Measurements from ENCODE around the gene VRK1. TPM values are rescaled to one million over a fixed set of nuclear protein-coding genes. Genes with fewer than 3 reads are reported as not detected.

The VRK1 gene
- total and polyA plus RNA-seq, 2 of the 4 experiments (the other 2 are of a cell fraction), result 14.2 to 19.9 TPM

DNA sequence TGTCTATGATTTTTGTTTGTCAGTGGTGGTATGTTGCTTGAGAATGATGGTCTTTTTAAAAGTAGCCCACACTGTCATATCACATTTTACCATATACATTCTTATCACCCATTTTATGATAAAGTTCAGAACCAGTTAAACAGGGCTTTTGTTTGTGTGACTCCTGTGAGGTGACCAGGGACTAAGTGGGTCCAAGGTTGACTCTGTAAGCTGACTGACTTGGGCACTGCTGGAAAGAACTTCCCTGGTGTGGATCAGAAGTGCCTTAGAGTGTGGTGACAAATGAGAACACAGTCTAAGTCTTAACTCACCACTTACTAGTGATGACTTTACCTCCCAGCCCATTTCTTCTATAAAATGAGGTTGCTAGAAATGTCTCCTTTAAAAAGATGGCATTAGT lies 52.6 kb downstream of the VRK1 start:
- H3K23ac ChIP-seq (ENCODE audit: low read depth, low read length), result no peak overlapping the region
- H3K79me1 ChIP-seq (ENCODE audit: low read depth in 1 of 2, low read length in 2 of 2), result no peaks in the 10 kb centered on the region
- dilution Hi-C loops (cut with HindIII; ENCODE audit: low sequenced_read_pairs, unreplicated experiment) (no loop called here), in situ Hi-C loops (cut with MboI; ENCODE audit: low sequenced_read_pairs) (no loop called here), intact Hi-C loops (cut with micrococcal nuclease) (loop anchor here (5.0 kb wide), 1 partner anchor 107 kb away; no protein-coding TSS in a partner anchor)
- H3K4me1 ChIP-seq (ENCODE audit: control insufficient read depth, insufficient read depth, low read length), result 0 out of 2 replicates have a peak, but pooled peaks cover 1% of the 10 kb centered on the region
- no peak overlapping the region for H2AK9ac ChIP-seq (replicated peaks; ENCODE audit: low read depth, low read length, poor library complexity)
- DNase-seq (no peak), ATAC-seq (ENCODE audit: low read depth) (no peak)
- CTCF ChIA-PET, result interaction anchor here (0.6 to 0.9 kb wide), 2 partner anchors 18 to 401 kb away, joined by 3 to 6 read pairs; no protein-coding TSS in a partner anchor
- no peak overlapping the region for H4K5ac ChIP-seq (ENCODE audit: low read depth, low read length)
- H4K20me1 ChIP-seq (ENCODE audit: insufficient read depth, low read length), result no peaks in the 10 kb centered on the region
- no peak overlapping the region for H4K91ac ChIP-seq (ENCODE audit: insufficient read depth, low read depth, low read length)
- H3K14ac ChIP-seq (replicated peaks; ENCODE audit: low read depth, low read length), result no peak overlapping the region
- no peak overlapping the region for H2AFZ ChIP-seq (replicated peaks; ENCODE audit: low read length, poor library complexity)
- no peak overlapping the region for H2BK20ac ChIP-seq (ENCODE audit: low read depth, low read length)
- H3K4me2 ChIP-seq (ENCODE audit: low read depth, low read length), result no peak overlapping the region
- peaks cover 1% of the 10 kb centered on the region; the same call in 1 of the 2 replicates for H3K36me3 ChIP-seq (ENCODE audit: control insufficient read depth, insufficient read depth, low read length)
- no peak for TF ChIP-seq RCOR1 (IDR thresholded peaks at IDR 0.05; ENCODE audit: insufficient replicate concordance, low read length)
- no peak for TF ChIP-seq BHLHE40 (IDR thresholded peaks at IDR 0.05; ENCODE audit: low read depth, low read length)
- TF ChIP-seq, protein P1, sequence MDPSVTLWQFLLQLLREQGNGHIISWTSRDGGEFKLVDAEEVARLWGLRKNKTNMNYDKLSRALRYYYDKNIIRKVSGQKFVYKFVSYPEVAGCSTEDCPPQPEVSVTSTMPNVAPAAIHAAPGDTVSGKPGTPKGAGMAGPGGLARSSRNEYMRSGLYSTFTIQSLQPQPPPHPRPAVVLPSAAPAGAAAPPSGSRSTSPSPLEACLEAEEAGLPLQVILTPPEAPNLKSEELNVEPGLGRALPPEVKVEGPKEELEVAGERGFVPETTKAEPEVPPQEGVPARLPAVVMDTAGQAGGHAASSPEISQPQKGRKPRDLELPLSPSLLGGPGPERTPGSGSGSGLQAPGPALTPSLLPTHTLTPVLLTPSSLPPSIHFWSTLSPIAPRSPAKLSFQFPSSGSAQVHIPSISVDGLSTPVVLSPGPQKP (IDR thresholded peaks at IDR 0.05; ENCODE audit: borderline replicate concordance, low read depth, low read length), result no peak
- TF ChIP-seq MXI1 (IDR thresholded peaks at IDR 0.05; ENCODE audit: borderline replicate concordance, low read depth, low read length), result no peak
- no peak for TF ChIP-seq CEBPB (IDR thresholded peaks at IDR 0.05; ENCODE audit: low read depth, low read length)
- H3K56ac ChIP-seq (ENCODE audit: extremely low read depth, insufficient read depth, low read length), result no peak overlapping the region
- BruUV-seq (replicated peaks), result no TSS peak
- H2AK5ac ChIP-seq (ENCODE audit: low read depth, low read length), result no peak overlapping the region
- no peak overlapping the region for H2BK15ac ChIP-seq (ENCODE audit: low read depth, low read length)
- no peaks in the 10 kb centered on the region for H3K9me3 ChIP-seq (ENCODE audit: control insufficient read depth, insufficient read depth, low read length)
- no peak overlapping the region for H4K8ac ChIP-seq (ENCODE audit: low read depth in 2 of 2, low read length in 2 of 2)
- no peaks in the 10 kb centered on the region for H3K9me1 ChIP-seq (ENCODE audit: insufficient read depth, low read length)
- no peak overlapping the region for H2BK5ac ChIP-seq (ENCODE audit: low read depth, low read length, poor library complexity, severe bottlenecking)
- H3K27me3 ChIP-seq (ENCODE audit: control insufficient read depth, insufficient read depth, low read length), result no peaks in the 10 kb centered on the region
- no peak overlapping the region for H3K27ac ChIP-seq (ENCODE audit: insufficient read depth, low read length)
- H3K9ac ChIP-seq (ENCODE audit: low read depth, low read length), result no peak overlapping the region
- no peak overlapping the region for H3K18ac ChIP-seq (ENCODE audit: low read depth, low read length)
- no peak overlapping the region for H3K4me3 ChIP-seq (ENCODE audit: insufficient read depth, low read depth, low read length)
- POLR2A ChIA-PET (ENCODE audit: unreplicated experiment), result no interaction called here
- no peak overlapping the region for H3K4ac ChIP-seq (ENCODE audit: low read depth, low read length)
- no peak overlapping the region for H2BK120ac ChIP-seq (ENCODE audit: low read depth, low read length)
